Colon (tissue), 2 donors: ENCODE measurements around the gene NECTIN1.

Experiments used
- FAIRE-seq: peaks from 2 replicates; lab custom pipeline; 2012; peaks lifted over from hg19 to GRCh38; lab: Jason Lieb, UNC
- donor health status: control.
- donor health status: control.

The NECTIN1 gene

DNA sequence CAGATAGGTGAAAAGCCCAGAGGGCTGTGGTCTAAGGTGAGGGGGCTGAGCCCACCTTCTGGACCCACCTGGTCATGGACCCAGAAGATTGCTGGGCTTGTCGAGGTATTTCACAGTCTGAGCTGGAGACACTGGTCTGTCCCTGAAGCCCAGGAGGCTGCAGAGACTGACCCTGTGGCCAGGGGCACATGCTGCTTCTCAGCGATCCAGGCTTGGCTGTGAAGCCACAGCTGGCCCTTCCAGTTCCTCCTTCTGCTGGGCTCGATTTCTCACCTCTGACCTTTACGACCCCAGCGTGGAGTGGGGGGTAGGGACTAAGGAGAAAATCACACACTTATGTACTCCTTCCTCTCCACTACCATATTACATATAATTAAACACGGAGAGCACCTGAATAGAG is 88.5 kb downstream of the NECTIN1 start:
- FAIRE-seq: no peak

- FAIRE-seq: no peak
These were observed 89.3 kb downstream of the NECTIN1 start for GRCh38 chr11:119639642-119640205.

- FAIRE-seq: no peak
These were observed 90.1 kb downstream of the NECTIN1 start for GRCh38 chr11:119638851-119639250.

DNA sequence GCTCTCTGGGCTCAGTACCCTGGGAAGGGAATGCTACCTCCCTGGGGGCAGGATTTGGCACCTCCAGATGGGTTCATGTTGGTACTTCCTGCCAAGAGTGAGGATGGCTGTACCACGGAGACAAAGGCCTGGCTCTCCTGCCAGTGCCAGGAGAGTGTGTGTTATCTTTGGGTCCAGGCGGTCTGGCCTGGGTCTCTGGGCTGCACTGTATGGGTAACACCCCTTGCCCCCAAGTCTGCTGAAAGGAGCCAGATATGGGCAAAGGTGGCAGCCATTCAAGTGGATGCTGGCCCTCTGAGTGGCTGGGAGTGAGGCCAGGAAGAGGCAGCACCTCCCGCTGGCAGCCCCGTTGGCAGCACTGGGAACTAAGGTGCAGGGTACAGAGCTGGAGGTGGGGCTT is 91.5 kb downstream of the NECTIN1 start:
- no peak for FAIRE-seq

DNA sequence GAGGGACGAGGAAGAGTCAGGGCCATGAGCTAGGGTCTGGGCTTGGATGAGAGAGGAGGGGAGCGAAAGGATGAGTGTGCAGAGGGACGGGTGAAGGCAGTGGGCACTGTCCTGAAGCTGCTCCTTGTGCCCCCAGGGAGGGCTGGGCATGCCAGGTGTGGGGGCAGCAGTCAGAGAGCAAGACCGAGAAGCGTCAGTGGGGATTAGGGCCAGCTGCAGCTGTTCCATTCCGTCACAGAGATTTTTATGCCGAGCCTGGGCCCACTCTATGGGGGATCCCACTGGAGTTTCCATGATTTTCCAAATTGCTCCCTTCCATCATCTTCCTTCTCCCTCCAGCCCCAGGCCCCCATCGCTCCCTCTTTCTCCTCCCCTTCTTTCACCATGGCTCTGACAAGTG is 93.2 kb downstream of the NECTIN1 start:
- FAIRE-seq: no peak

DNA sequence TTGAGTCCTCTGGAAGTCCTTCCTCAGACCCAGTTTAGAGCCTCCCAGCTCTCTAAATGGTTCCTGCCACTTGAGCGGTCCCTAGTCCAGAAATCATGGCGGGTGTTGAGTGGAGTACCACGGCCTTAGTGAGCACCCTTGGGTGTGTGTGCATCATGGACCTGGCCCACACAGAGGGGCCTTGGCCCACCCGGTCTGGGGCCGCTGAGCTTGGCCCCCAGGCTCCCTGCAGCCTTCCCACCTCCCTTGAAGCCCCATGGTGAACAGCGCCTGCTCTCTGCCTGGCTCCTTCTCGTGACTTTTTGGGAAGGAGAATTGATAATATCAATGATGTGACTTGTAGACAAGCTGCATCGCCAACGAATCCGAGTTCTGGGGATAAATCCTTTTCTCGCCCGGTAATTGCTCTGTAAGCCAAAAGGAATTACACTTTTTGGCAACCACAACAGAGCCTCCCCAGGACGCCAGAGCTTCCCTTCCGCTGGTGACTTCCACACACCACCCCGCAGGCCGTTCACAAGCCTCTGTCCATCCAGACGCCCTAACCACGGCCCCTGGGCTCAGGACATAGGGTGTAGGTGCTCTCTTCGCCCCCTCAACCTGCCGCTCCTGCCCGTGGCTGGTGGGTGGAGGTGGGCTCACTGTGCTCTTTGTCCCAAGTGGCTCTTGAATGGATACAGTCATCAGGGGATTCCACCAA is 93.8 kb downstream of the NECTIN1 start:
- no peak for FAIRE-seq

DNA sequence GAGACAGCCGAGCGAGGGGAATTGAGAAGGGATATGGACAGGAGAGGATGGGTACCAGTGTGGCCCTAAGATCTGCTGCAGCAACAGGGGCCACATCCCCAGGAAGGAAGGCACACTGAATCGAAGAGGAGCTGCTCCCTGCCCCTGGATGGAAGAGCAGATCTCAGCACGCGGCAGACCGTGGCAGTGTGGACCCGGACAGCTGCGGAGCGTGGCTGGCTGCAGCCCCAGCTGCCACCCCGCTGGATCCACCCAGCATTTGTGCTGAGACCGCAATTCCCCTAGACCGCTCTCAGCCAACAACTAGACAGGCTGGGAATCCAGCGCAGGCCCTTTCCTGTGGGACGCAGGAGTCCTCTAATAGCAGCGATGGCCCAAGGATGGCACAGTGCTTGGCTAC is 94.7 kb downstream of the NECTIN1 start:
- FAIRE-seq: no peak

GRCh38 chr11:119629834-119630624 is 99.0 kb downstream of the NECTIN1 start:
- FAIRE-seq: no peak

DNA sequence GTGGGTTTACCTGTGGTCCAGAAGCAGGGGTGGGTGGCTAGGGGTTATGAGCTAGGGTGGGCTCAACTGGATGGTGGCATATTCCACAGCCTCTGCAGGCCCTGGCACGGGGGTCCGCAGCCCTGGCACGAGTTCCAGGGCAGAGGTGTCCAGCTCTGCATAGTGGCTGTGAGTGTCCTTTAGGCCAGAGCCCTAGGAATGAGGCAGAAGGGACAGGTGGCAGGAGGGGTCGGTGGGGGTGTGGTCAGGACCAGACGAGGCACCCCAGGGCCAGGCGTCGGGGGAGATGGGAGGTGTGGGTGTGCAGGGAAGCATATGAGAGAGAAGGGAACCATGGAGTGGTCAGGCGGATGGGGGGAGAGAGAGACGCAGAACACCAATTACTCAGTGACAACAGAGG is 99.9 kb downstream of the NECTIN1 start:
- FAIRE-seq: no peak

GRCh38 chr11:119627286-119627685 is 101.7 kb downstream of the NECTIN1 start:
- FAIRE-seq: no peak

DNA sequence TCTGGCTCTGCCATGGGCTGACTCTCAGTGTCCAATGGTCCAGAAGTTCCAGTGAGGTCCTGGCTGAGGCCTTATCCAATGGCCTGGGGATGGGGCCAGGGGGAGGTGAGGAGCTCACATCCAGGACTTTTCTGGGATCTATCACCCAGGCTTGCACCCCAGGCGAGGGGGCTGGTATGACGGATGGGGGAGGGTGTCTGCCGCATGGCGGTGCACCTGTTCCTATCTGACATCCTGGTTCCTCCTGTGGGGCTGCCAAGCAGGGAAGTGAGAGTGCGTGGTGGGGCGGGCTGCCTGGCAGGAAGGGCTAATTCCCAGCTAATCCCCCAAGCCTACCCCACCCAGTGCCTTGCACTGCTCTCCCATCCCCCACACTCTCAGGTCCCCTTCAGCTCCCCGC is 102.1 kb downstream of the NECTIN1 start:
- no peak for FAIRE-seq

DNA sequence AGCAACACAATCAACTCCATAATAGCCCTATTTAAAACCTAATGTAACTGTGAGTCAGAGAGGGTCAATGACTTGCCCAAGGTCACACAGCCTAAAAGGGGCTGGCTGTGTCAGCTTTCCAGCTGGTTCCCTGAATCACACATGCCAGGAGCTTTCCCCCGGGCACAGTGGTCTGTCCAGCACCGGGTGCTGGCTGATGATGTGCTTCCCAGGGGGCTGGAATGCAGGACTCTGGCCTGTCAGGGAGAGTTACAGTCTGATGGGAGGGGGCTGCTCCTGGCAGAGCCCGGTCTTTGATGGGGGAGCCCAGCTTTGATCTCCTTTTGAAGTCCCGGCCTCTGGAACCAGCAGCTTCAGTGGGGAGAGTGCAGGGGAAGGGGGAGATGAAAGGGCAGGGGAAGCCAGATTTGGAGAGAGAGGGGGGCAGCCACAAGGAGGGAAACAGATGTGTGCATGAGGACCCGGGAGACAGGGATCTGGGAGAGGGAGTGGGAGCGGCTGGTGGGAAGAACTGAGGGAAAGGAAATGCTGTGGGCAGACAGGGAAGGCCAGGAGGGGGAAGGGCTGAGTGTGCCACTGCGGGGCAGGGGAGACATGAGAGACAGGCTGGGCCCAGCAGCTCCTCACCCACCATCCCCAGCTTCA is 102.7 kb downstream of the NECTIN1 start:
- FAIRE-seq: no peak

DNA sequence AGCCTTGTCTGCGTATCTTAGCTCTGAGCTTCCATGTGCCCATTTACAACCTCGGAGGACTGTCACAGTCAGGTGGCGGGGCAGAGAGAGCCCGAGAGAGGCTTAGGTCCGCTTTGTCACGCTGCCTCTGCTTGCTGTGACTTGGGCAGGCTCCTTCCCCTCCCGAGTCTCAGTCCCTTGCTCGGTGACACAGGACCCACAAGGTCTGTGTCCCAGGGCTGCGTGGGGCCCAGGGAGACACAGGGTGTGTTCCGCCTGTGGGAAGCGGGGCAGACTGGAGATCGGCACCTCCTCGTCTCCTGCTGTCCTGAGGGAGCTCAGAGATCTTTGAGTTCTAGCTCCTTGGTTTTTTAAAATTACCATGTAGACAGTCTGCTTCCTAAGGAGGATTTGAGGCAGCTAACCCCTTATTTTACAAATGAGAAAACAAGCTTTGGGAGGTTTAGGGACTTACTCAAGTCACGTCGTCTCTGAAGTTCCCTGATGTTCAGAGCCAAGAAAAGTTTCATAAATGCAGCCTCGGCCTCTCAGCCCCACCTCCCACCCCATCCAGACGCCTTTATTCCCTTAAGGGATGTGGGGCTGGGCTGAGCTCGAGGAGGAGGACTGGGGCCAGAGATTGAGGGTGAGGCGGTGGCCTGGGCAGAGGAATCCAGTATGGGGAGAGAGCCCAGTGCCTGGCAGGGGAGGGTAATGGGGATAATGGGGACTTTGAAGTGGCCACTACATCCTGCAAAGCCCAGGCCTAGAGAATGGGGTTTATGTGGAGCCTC is 103.6 kb downstream of the NECTIN1 start:
- no peak for FAIRE-seq

DNA sequence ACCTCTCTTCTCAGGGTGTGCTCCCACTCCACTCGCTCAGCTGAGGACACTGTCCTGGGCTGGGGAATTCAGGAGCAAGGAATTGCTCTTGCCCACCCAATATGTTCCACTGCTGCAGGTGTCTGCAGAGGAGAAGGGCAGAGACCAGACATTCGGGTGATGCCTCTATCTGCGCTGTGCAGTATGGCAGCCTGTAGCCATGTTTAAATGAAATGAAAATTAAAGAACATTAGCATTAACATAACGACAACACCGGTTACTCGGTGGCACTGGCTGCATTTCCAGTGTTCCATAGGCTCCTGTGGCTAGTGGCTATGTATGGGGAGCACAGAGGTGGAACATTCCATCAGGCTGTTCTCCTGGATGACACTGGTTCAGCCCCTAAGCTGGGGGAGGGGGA is 104.4 kb downstream of the NECTIN1 start:
- no peak for FAIRE-seq

- FAIRE-seq: no peak
These were observed 104.8 kb downstream of the NECTIN1 start for GRCh38 chr11:119624102-119624615.

DNA sequence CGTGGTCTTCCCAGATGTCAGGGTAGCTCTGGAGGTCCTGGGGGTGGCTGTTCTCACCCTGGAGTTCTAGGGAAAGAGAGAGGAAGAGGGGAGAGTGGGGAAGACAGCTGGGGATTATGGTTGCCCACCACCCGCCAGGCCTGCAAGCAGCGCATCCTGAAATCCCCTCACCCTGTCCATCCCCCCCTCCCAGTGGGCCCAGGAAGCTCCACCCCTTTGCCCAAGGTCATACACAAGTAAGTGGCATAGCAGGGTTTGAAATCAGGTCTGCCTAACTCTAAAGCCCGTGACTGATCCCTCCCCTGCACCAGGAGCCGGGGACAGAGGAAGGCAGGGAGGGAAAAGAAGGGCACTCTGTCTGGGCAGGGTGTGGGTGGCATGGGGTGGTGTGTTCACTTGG is 105.3 kb downstream of the NECTIN1 start:
- FAIRE-seq: no peak

DNA sequence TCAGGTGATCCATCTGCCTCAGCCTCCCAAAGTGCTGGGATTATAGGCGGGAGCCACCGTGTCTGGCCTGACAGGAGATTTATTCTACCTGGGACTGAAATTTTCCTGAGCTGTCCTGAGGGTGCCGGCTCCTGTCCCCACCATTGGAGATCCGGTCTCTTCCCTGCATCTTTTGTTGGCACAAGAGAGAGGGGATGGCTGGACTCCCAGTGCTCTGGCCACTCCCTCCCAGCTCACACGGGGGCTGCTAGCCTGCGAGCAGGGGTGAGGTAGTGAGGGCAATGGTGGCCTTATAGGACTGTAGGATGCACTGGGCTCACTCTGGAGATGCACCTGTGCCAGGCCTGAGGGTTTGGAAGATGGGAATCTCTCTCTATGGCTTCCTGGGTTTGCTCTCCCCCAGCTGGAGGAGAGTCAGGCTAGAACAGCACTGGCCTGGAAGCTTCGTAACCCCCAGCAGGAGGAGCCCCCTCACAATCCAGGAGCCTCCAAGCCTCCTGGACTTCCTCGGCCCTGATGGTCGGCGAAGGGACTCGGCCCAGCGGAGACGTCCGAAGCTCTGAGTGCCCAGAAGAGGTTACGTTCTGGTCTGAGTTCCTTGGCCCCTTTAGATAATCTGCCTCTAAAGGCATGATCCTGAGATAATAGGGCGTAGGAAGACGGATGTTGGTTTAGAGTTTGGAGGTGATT is 106.4 kb downstream of the NECTIN1 start:
- no peak for FAIRE-seq

GRCh38 chr11:119619665-119620064 is 109.3 kb downstream of the NECTIN1 start:
- no peak for FAIRE-seq

DNA sequence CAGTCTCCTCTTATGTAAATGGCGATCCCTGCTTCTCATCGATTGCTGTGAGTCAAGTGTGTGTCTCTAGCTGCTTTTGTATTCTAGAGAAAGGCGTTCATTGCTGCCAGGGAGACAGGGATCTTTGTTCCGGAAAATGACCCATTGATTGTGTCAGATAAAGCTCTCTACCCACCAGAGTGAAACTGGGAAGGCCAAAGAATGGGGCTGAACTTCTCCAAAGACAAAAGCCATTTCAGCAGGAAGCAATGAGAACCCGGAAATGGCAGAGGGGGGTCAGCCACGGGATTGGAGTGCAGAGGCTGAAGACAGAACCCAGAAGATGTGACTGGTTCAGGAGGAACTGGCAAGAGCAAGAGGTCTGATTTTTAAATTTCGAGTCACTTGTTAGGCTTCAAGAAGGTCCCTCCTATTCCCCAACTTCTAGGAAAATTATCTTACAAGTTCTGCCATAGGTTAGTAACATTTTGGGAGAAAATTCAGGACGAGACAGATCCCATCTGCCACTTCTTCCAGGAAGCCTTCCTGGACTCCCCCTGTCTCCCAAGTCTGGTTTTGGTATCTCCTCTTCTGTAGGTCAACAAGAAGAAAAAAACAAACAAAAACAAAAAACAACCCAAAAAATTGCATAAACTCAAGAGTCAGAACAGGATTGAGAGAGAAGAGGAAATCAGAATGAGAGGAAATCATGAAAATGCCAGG is 110.6 kb downstream of the NECTIN1 start:
- FAIRE-seq: no peak

DNA sequence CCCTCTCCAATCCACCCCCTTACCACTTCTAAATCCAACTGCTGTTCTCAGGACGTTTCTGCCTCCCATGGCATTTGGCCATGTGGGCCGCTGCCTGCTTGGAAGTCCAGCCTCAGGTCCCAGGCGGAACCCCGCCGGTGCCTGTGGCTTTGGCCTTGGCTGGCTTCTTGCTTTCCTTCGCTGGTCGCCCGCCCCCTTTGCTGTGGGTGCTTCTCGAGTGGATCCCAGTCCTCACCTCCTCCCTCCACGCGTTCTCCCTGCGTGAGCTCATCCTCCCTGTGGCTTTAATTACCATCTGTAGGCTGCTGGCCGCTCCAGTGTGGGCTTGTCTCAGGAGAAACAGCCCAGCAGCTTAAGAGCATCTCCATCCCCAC is 111.7 kb downstream of the NECTIN1 start:
- no peak for FAIRE-seq
